GM12892 (cell line): ENCODE data around the gene TMEM209.

Experiments used
- POLR2A ChIP-seq: IDR thresholded peaks from 2 replicates; pipeline ENCODE4 v1.6.1; 2011; ENCODE audit warnings: low read depth, low read length, control low read depth
- POLR2AphosphoS5 ChIP-seq: IDR thresholded peaks from 2 replicates; pipeline ENCODE4 v1.6.1; 2011; ENCODE audit warnings: low read depth, low read length, control low read depth
- TAF1 ChIP-seq: IDR thresholded peaks from 2 replicates; pipeline ENCODE4 v1.6.1; 2011; ENCODE audit warnings: low read depth, mild to moderate bottlenecking, control low read depth, low read length, borderline replicate concordance

DNA sequence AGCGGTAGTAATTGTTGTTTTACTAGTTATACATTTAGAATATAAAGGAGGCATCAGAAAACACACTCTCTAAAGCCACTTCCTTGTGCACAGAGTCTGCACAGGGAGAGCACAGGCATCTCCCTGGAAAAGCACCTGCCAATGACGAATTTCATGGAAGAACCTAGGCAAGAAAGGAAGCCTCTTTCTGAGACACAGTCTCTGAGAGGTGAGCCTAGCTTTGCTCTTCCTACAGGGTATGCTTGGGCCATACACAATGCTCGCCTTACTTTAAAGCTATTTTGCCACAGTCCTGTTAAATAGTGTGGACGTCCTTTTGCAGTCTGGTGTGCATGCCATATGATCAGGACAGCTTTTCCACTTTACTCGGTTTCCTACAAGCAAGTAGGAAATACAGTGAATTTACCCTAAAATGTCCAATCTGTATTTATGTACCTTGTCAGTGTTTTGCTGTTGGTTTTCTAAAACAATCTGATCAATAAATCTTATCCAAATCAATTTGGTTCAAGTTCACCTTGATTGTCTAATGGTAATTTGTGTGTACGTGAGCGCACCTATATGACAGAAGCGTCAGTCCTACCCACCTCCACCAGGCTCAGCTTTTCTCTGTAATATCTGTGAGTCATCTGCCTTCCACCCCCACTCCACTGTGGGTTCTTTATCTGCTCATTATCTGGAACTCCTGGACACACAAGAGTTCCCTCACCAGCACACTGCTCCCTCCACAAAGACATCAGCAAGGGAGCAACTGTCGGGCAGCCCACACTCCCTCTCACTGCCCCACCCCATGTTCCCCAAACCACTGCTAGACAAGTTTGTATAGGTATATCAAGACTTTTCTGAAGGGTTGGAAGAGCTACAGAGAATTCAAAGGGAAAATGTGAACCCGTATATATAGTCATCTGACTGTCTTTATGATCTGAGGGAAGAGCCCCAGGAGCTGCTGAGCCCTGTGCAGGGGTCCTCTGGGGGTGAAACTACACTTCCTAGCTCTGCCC lies 69.7 kb downstream of the TMEM209 start:
- no peak for TF ChIP-seq POLR2AphosphoS5
- no peak for TF ChIP-seq POLR2A
- no peak for TF ChIP-seq TAF1
